ENCODE data around the gene EN2. TPM values are rescaled to one million over a fixed set of nuclear protein-coding genes. Genes with fewer than 3 reads are reported as not detected.

The EN2 gene
- total RNA-seq (2016; rRNA removed; fragmentation: Illumina TruSeq; extraction: Trizol) (not detected in 2 replicates), polyA plus RNA-seq (2011; rRNA removed) (not detected in 2 replicates), polyA minus RNA-seq (2011; rRNA and poly(A)+ RNA removed; ENCODE audit: low replicate concordance) (not detected in 2 replicates), Bru-seq, nascent RNA (not detected), BruChase-seq, experiment 1, labeled RNA remaining after a 6-hour chase (not detected), BruChase-seq, experiment 2, labeled RNA remaining after a 2-hour chase (not detected)
- not detected in 2 replicates for total RNA-seq (2016; cell fraction: cytosol; rRNA removed; fragmentation: Illumina TruSeq; extraction: Trizol; ENCODE audit: low read depth)
- total RNA-seq (2016; cell fraction: insoluble cytoplasmic fraction; rRNA removed; fragmentation: Illumina TruSeq; extraction: Trizol) = not detected in 2 replicates
- total RNA-seq (2016; cell fraction: membrane; rRNA removed; fragmentation: Illumina TruSeq; extraction: Trizol) = not detected in 2 replicates
- not detected in 2 replicates for total RNA-seq (2016; cell fraction: nucleus; rRNA removed; fragmentation: Illumina TruSeq; extraction: Trizol)
- not detected in 2 replicates for polyA plus RNA-seq (2011; cell fraction: cytosol; rRNA removed)
- polyA plus RNA-seq (2011; cell fraction: nucleus; rRNA removed) = not detected in 2 replicates
- polyA plus RNA-seq (2012) = not detected in 2 replicates
- polyA plus RNA-seq (2016; cell fraction: cytosol; fragmentation: Illumina TruSeq; extraction: Trizol; ENCODE audit: low read depth) = not detected in 2 replicates
- polyA plus RNA-seq (2016; cell fraction: insoluble cytoplasmic fraction; fragmentation: Illumina TruSeq; extraction: Trizol; ENCODE audit: low read depth) = not detected in 2 replicates
- polyA plus RNA-seq (2016; cell fraction: membrane; fragmentation: Illumina TruSeq; extraction: Trizol; ENCODE audit: low read depth) = not detected in 2 replicates
- not detected in 2 replicates for polyA plus RNA-seq (2016; cell fraction: nucleus; fragmentation: Illumina TruSeq; extraction: Trizol; ENCODE audit: insufficient read depth, low read depth)
- not detected in 2 replicates for polyA minus RNA-seq (2011; cell fraction: cytosol; rRNA and poly(A)+ RNA removed)
- polyA minus RNA-seq (2011; cell fraction: nucleus; rRNA and poly(A)+ RNA removed) = not detected in 2 replicates
- long read RNA-seq, experiment 1 = 0 reads
- long read RNA-seq, experiment 2 = 0 reads

- peaks cover 10 to 79% of the 10 kb centered on the region in 2 experiments for H3K27me3 ChIP-seq (ENCODE audit: control insufficient read depth in 1 of 2, insufficient read depth in 2 of 2, low read length in 2 of 2)
- H3K4me1 ChIP-seq (ENCODE audit: insufficient read depth, low read length) = no peaks in the 10 kb centered on the region
- WGBS (ENCODE audit: low lambda C conversion rate) = 80% methylated on average over 99 of the region's 105 CpGs
- H4K20me1 ChIP-seq (ENCODE audit: insufficient read depth, low read length) = no peaks in the 10 kb centered on the region
- no peak within 1 kb of the TSS for H3K4me3 ChIP-seq (replicated peaks in 1 of 3; ENCODE audit: insufficient read depth in 1 of 3, low read depth in 2 of 3, low read length in 3 of 3)
- intact Hi-C loops (cut with micrococcal nuclease; ENCODE audit: unreplicated experiment) = no loop called here
- ATAC-seq (no peak), DNase-seq (ENCODE audit: low spot score) (no peak), FAIRE-seq (no peak)
- ChIA-PET CTCF (ENCODE audit: low intra/inter-chr PET ratio, low total read pairs) (no interaction called here), POLR2A (no interaction called here)
- no peak within 1 kb of the TSS for H3K4me2 ChIP-seq (ENCODE audit: low read depth, low read length)
- H3K9ac ChIP-seq (ENCODE audit: insufficient read depth, low read depth, low read length) = no peak within 1 kb of the TSS
- TF ChIP-seq TEAD2 (CRISPR knock-in tag; IDR thresholded peaks at IDR 0.05) (no peak), ZNF24 (IDR thresholded peaks at IDR 0.05) (no peak), ZSCAN29 (CRISPR knock-in tag; conservative IDR thresholded peaks at IDR 0.05) (no peak), IKZF1 (IDR thresholded peaks at IDR 0.05) (no peak), ZNF292 (CRISPR knock-in tag; IDR thresholded peaks at IDR 0.05; ENCODE audit: borderline replicate concordance, low read depth) (no peak), NFYC (CRISPR knock-in tag; IDR thresholded peaks at IDR 0.05) (no peak), ZNF253 (CRISPR knock-in tag; IDR thresholded peaks at IDR 0.05; ENCODE audit: borderline replicate concordance) (no peak)
- TF ChIP-seq, protein P1, sequence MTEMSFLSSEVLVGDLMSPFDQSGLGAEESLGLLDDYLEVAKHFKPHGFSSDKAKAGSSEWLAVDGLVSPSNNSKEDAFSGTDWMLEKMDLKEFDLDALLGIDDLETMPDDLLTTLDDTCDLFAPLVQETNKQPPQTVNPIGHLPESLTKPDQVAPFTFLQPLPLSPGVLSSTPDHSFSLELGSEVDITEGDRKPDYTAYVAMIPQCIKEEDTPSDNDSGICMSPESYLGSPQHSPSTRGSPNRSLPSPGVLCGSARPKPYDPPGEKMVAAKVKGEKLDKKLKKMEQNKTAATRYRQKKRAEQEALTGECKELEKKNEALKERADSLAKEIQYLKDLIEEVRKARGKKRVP (CRISPR knock-in tag; IDR thresholded peaks at IDR 0.05) = no peak
- no peak within 1 kb of the TSS for H2AFZ ChIP-seq (ENCODE audit: low read length)
- H3K27ac ChIP-seq (ENCODE audit: extremely low read length, insufficient read depth, low read length) = no peak within 1 kb of the TSS
- no peaks in the 10 kb centered on the region for H3K79me2 ChIP-seq (ENCODE audit: insufficient read depth, low read length)
- H3K9me3 ChIP-seq (ENCODE audit: low read length) = no peaks in the 10 kb centered on the region
- in situ Hi-C loops (cut with HindIII; ENCODE audit: extremely low pct_ligation_motif_present, low pct_unique_long_range_greater_than_20kb) = no loop called here
- H3K36me3 ChIP-seq (replicated peaks in 1 of 2; ENCODE audit: control insufficient read depth in 1 of 2, insufficient read depth in 2 of 2, low read length in 2 of 2) = no peaks in the 10 kb centered on the region
- no TSS peak for BruUV-seq (replicated peaks)
Observed at GRCh38 chr7:155458111-155458877, at the start of gene EN2. Gene EN2 (plus strand): TSS chr7:155458129. CDS start chr7:155458378, 249 bp downstream.

Measured in HepG2 (cell line).